C4-2B (cell line): ENCODE measurements around the gene MTFP1.

Source experiments
- ZFX ChIP-seq: fragments of 450-650 bp; IDR thresholded peaks from 2 replicates; pipeline ENCODE4 v1.6.1; 2017
- TF ChIP-seq, protein P1 (sequence below): fragments of 450-650 bp; conservative IDR thresholded peaks from 2 replicates; pipeline ENCODE4 v1.5.1; 2017; ENCODE audit warnings: mild to moderate bottlenecking

DNA sequence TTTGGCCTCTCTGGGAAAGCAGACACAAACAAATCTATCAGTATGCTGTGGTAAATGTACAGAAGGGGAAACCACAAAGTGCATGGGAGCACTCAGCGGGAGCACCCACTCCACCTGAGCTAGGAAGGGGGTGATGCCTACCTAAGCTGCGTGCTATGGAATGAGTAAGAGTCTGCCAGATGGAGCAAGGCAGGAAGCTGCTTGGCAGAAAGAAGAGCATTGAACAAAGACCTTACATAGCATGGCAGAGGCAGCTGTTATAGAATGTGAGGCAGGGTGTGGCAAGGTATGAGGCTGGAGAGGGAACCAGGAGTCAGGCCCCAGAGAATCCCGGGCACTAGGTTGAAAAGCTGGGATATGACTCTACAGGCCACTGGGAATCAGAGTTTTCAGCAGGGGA is 13.8 kb upstream of the MTFP1 start:
- TF ChIP-seq, protein P1, sequence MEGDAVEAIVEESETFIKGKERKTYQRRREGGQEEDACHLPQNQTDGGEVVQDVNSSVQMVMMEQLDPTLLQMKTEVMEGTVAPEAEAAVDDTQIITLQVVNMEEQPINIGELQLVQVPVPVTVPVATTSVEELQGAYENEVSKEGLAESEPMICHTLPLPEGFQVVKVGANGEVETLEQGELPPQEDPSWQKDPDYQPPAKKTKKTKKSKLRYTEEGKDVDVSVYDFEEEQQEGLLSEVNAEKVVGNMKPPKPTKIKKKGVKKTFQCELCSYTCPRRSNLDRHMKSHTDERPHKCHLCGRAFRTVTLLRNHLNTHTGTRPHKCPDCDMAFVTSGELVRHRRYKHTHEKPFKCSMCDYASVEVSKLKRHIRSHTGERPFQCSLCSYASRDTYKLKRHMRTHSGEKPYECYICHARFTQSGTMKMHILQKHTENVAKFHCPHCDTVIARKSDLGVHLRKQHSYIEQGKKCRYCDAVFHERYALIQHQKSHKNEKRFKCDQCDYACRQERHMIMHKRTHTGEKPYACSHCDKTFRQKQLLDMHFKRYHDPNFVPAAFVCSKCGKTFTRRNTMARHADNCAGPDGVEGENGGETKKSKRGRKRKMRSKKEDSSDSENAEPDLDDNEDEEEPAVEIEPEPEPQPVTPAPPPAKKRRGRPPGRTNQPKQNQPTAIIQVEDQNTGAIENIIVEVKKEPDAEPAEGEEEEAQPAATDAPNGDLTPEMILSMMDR: no peak
- no peak for TF ChIP-seq ZFX
